Peyer's patch (tissue), 4 donors: ENCODE measurements around the gene CLDN5. TPM values are rescaled to one million over a fixed set of nuclear protein-coding genes. Genes with fewer than 3 reads are reported as not detected.

Experiments used
- DNase-seq, 3 donors: peaks; one replicate each; pipeline ENCODE4 v3.0.0-alpha.2; 2017 to 2019
- H3K27ac ChIP-seq, 4 donors: fragments of 200-600 bp; sonication (generic); one replicate each; pipeline ENCODE4 v1.5.1; 2016 to 2019
- H3K27me3 ChIP-seq, 2 donors: fragments of 200-600 bp; sonication (generic); one replicate each; pipeline ENCODE4 v1.5.1; 2019
- H3K36me3 ChIP-seq, 3 donors: fragments of 200-600 bp; sonication (generic); one replicate each; pipeline ENCODE4 v1.5.1; 2016 to 2019
- H3K4me1 ChIP-seq, 4 donors: fragments of 200-600 bp; sonication (generic); one replicate each; pipeline ENCODE4 v1.5.1; 2016 to 2019
- H3K4me3 ChIP-seq, 4 donors: fragments of 200-600 bp; sonication (generic); 1 replicate in 3 of 4; 2 replicates in 1 of 4; pipeline ENCODE4 v1.5.1; 2016 to 2019; ENCODE audit warnings: mild to moderate bottlenecking in 1 of 4
- H3K9me3 ChIP-seq, 4 donors: fragments of 200-600 bp; sonication (generic); one replicate each; pipeline ENCODE4 v1.5.1; 2016 to 2019; ENCODE audit warnings: mild to moderate bottlenecking in 1 of 4
- CTCF ChIP-seq, 6 experiments: fragments of 450-650 bp in 4 of 6; fragments of 200-600 bp in 2 of 6; sonication (generic) in 1 of 6; IDR thresholded peaks; one replicate each; pipeline ENCODE4 v1.5.1; 2017 to 2019; ENCODE audit warnings: antibody characterized with exemption in 6 of 6, mild to moderate bottlenecking in 3 of 6, moderate library complexity in 1 of 6
- POLR2A ChIP-seq, 2 donors: fragments of 450-650 bp; IDR thresholded peaks; one replicate each; pipeline ENCODE4 v1.5.1; 2017; ENCODE audit warnings: antibody characterized with exemption in 2 of 2, mild to moderate bottlenecking in 2 of 2, moderate library complexity in 2 of 2
- total RNA-seq, 4 donors: library from RNA; depleted of rRNA; stranded (reverse); fragments of >200 nt; gene quantifications; one replicate each; pipeline ENCODE4 v1.1.0, GENCODE V29; 2016

CLDN5 gene
- total RNA-seq, 4 donors from 2014 or later = 27.0 to 67.0 (median 34.1) TPM

- no peaks in the 10 kb centered on the region for H3K9me3 ChIP-seq
- TF ChIP-seq CTCF (IDR thresholded peaks at IDR 0.05) (no peak), POLR2A (IDR thresholded peaks at IDR 0.05) (no peak)
- H3K27ac ChIP-seq = no peak overlapping the region
- H3K4me1 ChIP-seq = no peaks in the 10 kb centered on the region
- peak in 1 of 3 donors; percentile 30 for DNase-seq
- H3K36me3 ChIP-seq = no peaks in the 10 kb centered on the region
- no peak overlapping the region for H3K4me3 ChIP-seq
- no peaks in the 10 kb centered on the region for H3K27me3 ChIP-seq
Measured at GRCh38 chr22:19559956-19560355, 35.7 kb upstream of the CLDN5 start.

- Histone ChIP-seq H3K36me3 (no peaks in the 10 kb centered on the region), H3K27me3 (no peaks in the 10 kb centered on the region), H3K4me3 (no peak overlapping the region), H3K4me1 (no peaks in the 10 kb centered on the region), H3K9me3 (no peaks in the 10 kb centered on the region), H3K27ac (no peak overlapping the region)
- TF ChIP-seq POLR2A (IDR thresholded peaks at IDR 0.05) (no peak), CTCF (IDR thresholded peaks at IDR 0.05) (no peak)
- DNase-seq = peak in 1 of 3 donors; percentile 40
Measured at GRCh38 chr22:19559324-19559811, 35.2 kb upstream of the CLDN5 start.

GRCh38 chr22:19556963-19557545 lies 32.8 kb upstream of the CLDN5 start:
- no peak overlapping the region for H3K27ac ChIP-seq
- no peaks in the 10 kb centered on the region for H3K27me3 ChIP-seq
- H3K36me3 ChIP-seq = no peaks in the 10 kb centered on the region
- H3K9me3 ChIP-seq = no peaks in the 10 kb centered on the region
- peak in 1 of 3 donors; percentile 8 for DNase-seq
- no peak overlapping the region for H3K4me3 ChIP-seq
- no peaks in the 10 kb centered on the region for H3K4me1 ChIP-seq
- TF ChIP-seq POLR2A (IDR thresholded peaks at IDR 0.05) = no peak
- no peak for TF ChIP-seq CTCF (IDR thresholded peaks at IDR 0.05)

GRCh38 chr22:19555651-19556050 lies 31.4 kb upstream of the CLDN5 start:
- TF ChIP-seq POLR2A (IDR thresholded peaks at IDR 0.05) (no peak), CTCF (IDR thresholded peaks at IDR 0.05) (no peak)
- H3K27ac ChIP-seq = no peak overlapping the region
- no peaks in the 10 kb centered on the region for H3K36me3 ChIP-seq
- no peak overlapping the region for H3K4me3 ChIP-seq
- DNase-seq = peak in 1 of 3 donors; percentile 26
- H3K9me3 ChIP-seq = no peaks in the 10 kb centered on the region
- no peaks in the 10 kb centered on the region for H3K27me3 ChIP-seq
- H3K4me1 ChIP-seq = no peaks in the 10 kb centered on the region

- no peak overlapping the region for H3K27ac ChIP-seq
Measured at GRCh38 chr22:19554834-19555404, 30.7 kb upstream of the CLDN5 start.

More at GRCh38 chr22:19554834-19555404, 30.7 kb upstream of the CLDN5 start:
- H3K36me3 ChIP-seq = no peaks in the 10 kb centered on the region
- H3K4me3 ChIP-seq = no peak overlapping the region
- H3K27me3 ChIP-seq = no peaks in the 10 kb centered on the region
- no peaks in the 10 kb centered on the region for H3K4me1 ChIP-seq
- H3K9me3 ChIP-seq = no peaks in the 10 kb centered on the region
- DNase-seq = peak in 1 of 3 donors; percentile 40
- TF ChIP-seq CTCF (IDR thresholded peaks at IDR 0.05) (no peak), POLR2A (IDR thresholded peaks at IDR 0.05) (no peak)
